Natural killer cell (primary cell): Measurements from ENCODE around the gene MT1F. TPM values are rescaled to one million over a fixed set of nuclear protein-coding genes. Genes with fewer than 3 reads are reported as not detected.

ENCODE experiments used
- ATAC-seq, 3 donors: fragments of 150-1000 bp in 2 of 3; fragments of 200-7000 bp in 1 of 3; cut with Tn5 transposase; 1 replicate in 1 of 3; 2 replicates in 2 of 3; pipeline ENCODE4 v1.10.0; 2021; ENCODE audit warnings: mild to moderate bottlenecking in 2 of 3, moderate library complexity in 2 of 3
- DNase-seq, 2 donors: peaks; one replicate each; pipeline versions ENCODE4 v3.0.0 to v3.0.0-alpha.2; 2013 to 2021; ENCODE audit warnings: mixed read lengths in 1 of 2
- H3K27ac ChIP-seq: one replicate; pipeline ENCODE4 v1.5.1; 2013; ENCODE audit warnings: mild to moderate bottlenecking, low read length
- H3K27me3 ChIP-seq: one replicate; pipeline ENCODE4 v1.6.1; 2013; ENCODE audit warnings: low read length; ENCODE audit not compliant: control insufficient read depth, insufficient read depth
- H3K36me3 ChIP-seq: one replicate; pipeline ENCODE4 v1.6.1; 2013; ENCODE audit warnings: low read length; ENCODE audit not compliant: control insufficient read depth, insufficient read depth
- H3K4me1 ChIP-seq: one replicate; pipeline ENCODE4 v1.6.1; 2013; ENCODE audit warnings: low read length; ENCODE audit not compliant: control insufficient read depth, insufficient read depth
- H3K4me3 ChIP-seq: one replicate; pipeline ENCODE4 v1.5.1; 2013; ENCODE audit warnings: low read length
- H3K9me3 ChIP-seq: one replicate; pipeline ENCODE4 v1.6.1; 2013; ENCODE audit warnings: low read length; ENCODE audit not compliant: control insufficient read depth, insufficient read depth
- H3K27ac Mint-ChIP-seq, 2 donors: one replicate each; pipeline ENCODE4 v1.8.0; 2022; ENCODE audit warnings: mild to moderate bottlenecking in 2 of 2, mixed read lengths in 2 of 2, moderate library complexity in 1 of 2
- H3K27me3 Mint-ChIP-seq, 2 donors: one replicate each; pipeline ENCODE4 v1.8.0; 2022; ENCODE audit warnings: low read depth in 2 of 2, mixed read lengths in 2 of 2
- H3K36me3 Mint-ChIP-seq: one replicate; pipeline ENCODE4 v1.8.0; 2022; ENCODE audit warnings: mixed read lengths
- H3K4me1 Mint-ChIP-seq, 2 donors: one replicate each; pipeline ENCODE4 v1.8.0; 2022; ENCODE audit warnings: mixed read lengths in 2 of 2
- H3K4me3 Mint-ChIP-seq: one replicate; pipeline ENCODE4 v1.8.0; 2022; ENCODE audit warnings: mild to moderate bottlenecking, moderate library complexity, mixed read lengths
- H3K9me3 Mint-ChIP-seq, 2 donors: one replicate each; pipeline ENCODE4 v1.8.0; 2022; ENCODE audit warnings: mixed read lengths in 2 of 2
- CTCF ChIP-seq: fragments of 200-600 bp; IDR thresholded peaks from one replicate; pipeline ENCODE4 v1.8.0; 2022; ENCODE audit warnings: antibody characterized with exemption
- WGBS: methylation state at CpG from one replicate; pipeline ENCODE4 v1.1.7; 2013; ENCODE audit warnings: missing lambda C conversion rate; ENCODE audit not compliant: insufficient coverage; 5-methylcytosine and 5-hydroxymethylcytosine counted together
- intact Hi-C: fragments of 100-400 bp; cut with micrococcal nuclease; formaldehyde crosslinking; loops from one replicate; pipeline ENCODE4 v1.14.2; 2022
- total RNA-seq, 4 donors: library from RNA; stranded (reverse); fragments of 120-200 nt in 1 of 4; gene quantifications; one replicate each; pipeline versions ENCODE4 v1.2.3 to v1.2.4, GENCODE V29; 2013 to 2022

MT1F gene
- total RNA-seq, 3 donors from 2014 or later (not counting 1 experiment from before 2014, with no cell fraction given), result 3.8 to 8.0 (median 5.4) TPM

DNA sequence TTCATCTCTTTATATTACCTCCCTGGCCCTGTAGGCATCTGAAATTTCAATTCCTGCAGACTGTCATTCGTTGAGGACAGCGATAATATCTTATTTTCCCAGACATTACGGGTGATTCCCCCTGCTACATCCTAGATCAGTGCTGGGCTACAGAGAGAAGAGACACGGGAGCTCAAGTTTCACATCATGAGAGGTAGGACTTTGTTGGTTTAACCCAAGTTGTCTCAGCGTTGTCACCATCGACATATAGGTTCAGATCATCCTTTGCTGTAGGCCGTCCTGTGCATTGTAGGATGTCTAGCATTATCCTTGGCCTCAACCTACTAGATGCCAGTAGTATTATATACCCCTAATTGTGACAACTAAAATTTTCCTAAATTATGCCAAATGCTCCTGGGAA lies 43.8 kb downstream of the MT1F start:
- 89% methylated on average over 7 of the region's 7 CpGs for WGBS
- Mint-ChIP-seq H3K4me3 (no peak overlapping the region), H3K27ac (no peak overlapping the region), H3K4me1 (peaks cover 0 to 7% of the 10 kb centered on the region in 2 donors), H3K36me3 (no peaks in the 10 kb centered on the region), H3K27me3 (no peaks in the 10 kb centered on the region), H3K9me3 (no peaks in the 10 kb centered on the region)
- Histone ChIP-seq H3K4me1 (no peaks in the 10 kb centered on the region), H3K36me3 (no peaks in the 10 kb centered on the region), H3K9me3 (peaks cover 3% of the 10 kb centered on the region), H3K4me3 (no peak overlapping the region), H3K27ac (no peak overlapping the region), H3K27me3 (no peaks in the 10 kb centered on the region)
- no peak for ATAC-seq
- TF ChIP-seq CTCF, result no peak
- intact Hi-C loops, result loop anchor here (5.0 kb wide), 1 partner anchor 754 kb away; no protein-coding TSS in a partner anchor
- DNase-seq, result no peak

- no peaks in the 10 kb centered on the region for H3K27me3 ChIP-seq
- no peak overlapping the region for H3K27ac ChIP-seq
- no peak overlapping the region for H3K27ac Mint-ChIP-seq
- H3K4me1 ChIP-seq, result no peaks in the 10 kb centered on the region
- intact Hi-C loops, result loop anchor here (1.0 to 5.0 kb wide), 4 partner anchors 28 to 756 kb away; partner anchors contain the start of gene NUP93
- no peaks in the 10 kb centered on the region for H3K9me3 Mint-ChIP-seq
- H3K4me1 Mint-ChIP-seq, result peaks cover 0 to 7% of the 10 kb centered on the region in 2 donors
- H3K4me3 Mint-ChIP-seq, result no peak overlapping the region
- no peak overlapping the region for H3K4me3 ChIP-seq
- DNase-seq (no peak), ATAC-seq (no peak)
- no peak for TF ChIP-seq CTCF
- H3K36me3 ChIP-seq, result no peaks in the 10 kb centered on the region
- WGBS, result 100% methylated on average over 3 of the region's 5 CpGs
- no peaks in the 10 kb centered on the region for H3K27me3 Mint-ChIP-seq
- no peaks in the 10 kb centered on the region for H3K9me3 ChIP-seq
- H3K36me3 Mint-ChIP-seq, result no peaks in the 10 kb centered on the region
These were observed 45.1 kb downstream of the MT1F start for GRCh38 chr16:56702836-56703235.

Other genes with a start within 250 kb of the MT1F start
- gene AMFR, start 232.4 kb upstream of the MT1F start, total RNA-seq, result 10 to 100 TPM; 58.4 to 87.1 (median 71.7) TPM
- 100 to 1,000 TPM in 1 of 3 donors, 10 to 100 TPM in 2; 78.1 to 108 (median 90.0) TPM for gene NUDT21, start 206.6 kb upstream of the MT1F start, total RNA-seq
- 10 to 100 TPM; 12.7 to 20.6 (median 13.1) TPM for gene OGFOD1, start 206.4 kb upstream of the MT1F start, total RNA-seq
- gene BBS2, start 137.9 kb upstream of the MT1F start, total RNA-seq, result 10 to 100 TPM; 36.8 to 40.3 (median 38.2) TPM
- not detected for gene MT4, start 92.9 kb upstream of the MT1F start, total RNA-seq
- gene MT3, start 68.4 kb upstream of the MT1F start, total RNA-seq, result not detected
- gene MT2A, start 49.4 kb upstream of the MT1F start, total RNA-seq, result 10 to 100 TPM; 33.0 to 81.5 (median 70.6) TPM
- 1 to 10 TPM in 1 of 3 donors, under 1 TPM in 1, not detected in 1; 0.40 to 3.2 TPM for gene MT1E, start 32.2 kb upstream of the MT1F start, total RNA-seq
- not detected for gene MT1M, start 25.3 kb upstream of the MT1F start, total RNA-seq
- gene MT1A, start 19.3 kb upstream of the MT1F start, total RNA-seq, result not detected
- not detected for gene MT1B, start 6.1 kb upstream of the MT1F start, total RNA-seq
- gene MT1G, start 10.1 kb downstream of the MT1F start, total RNA-seq, result 1 to 10 TPM in 1 of 3 donors, under 1 TPM in 1, not detected in 1; 0.80 to 1.5 TPM
- not detected for gene MT1H, start 11.9 kb downstream of the MT1F start, total RNA-seq
- gene MT1X, start 24.5 kb downstream of the MT1F start, total RNA-seq, result 10 to 100 TPM; 17.6 to 23.1 (median 20.0) TPM
- gene NUP93, start 72.2 kb downstream of the MT1F start, total RNA-seq, result 10 to 100 TPM; 83.7 to 88.8 (median 87.9) TPM
- not detected for gene SLC12A3, start 207.2 kb downstream of the MT1F start, total RNA-seq